A673 (cell line): Measurements from ENCODE around the gene SEC22C. TPM values are rescaled to one million over a fixed set of nuclear protein-coding genes. Genes with fewer than 3 reads are reported as not detected.
A peak's percentile ranks its signal among the peaks of the same experiment; 100 is the strongest.

Experiments
- BruUV-seq: library from RNA; stranded (reverse); fragments of 400-500 nt; replicated peaks from 2 replicates; lab custom pipeline; 2021; lab: Mats Ljungman, UMichigan
- CTCF ChIA-PET: fragments of 300-600 bp; sonication (Branson Sonifier 250); formaldehyde crosslinking; loops from one replicate; lab custom pipeline; 2022; ENCODE audit warnings: antibody characterized with exemption; lab: Charles Lee
- POLR2A ChIA-PET: fragments of 300-600 bp; sonication (Branson Sonifier 250); formaldehyde crosslinking; loops from one replicate; lab custom pipeline; 2022; ENCODE audit warnings: antibody characterized with exemption; ENCODE audit not compliant: low non-redundant PET; lab: Charles Lee
- DNase-seq: peaks from one replicate; pipeline ENCODE4 v3.0.0-alpha.2; 2015; ENCODE audit warnings: low spot score
- H3K27ac ChIP-seq: fragments of 200-600 bp; sonication (generic); 2 replicates; pipeline ENCODE4 v1.5.1; 2016; ENCODE audit warnings: mixed run types, low read depth, mild to moderate bottlenecking, mixed read lengths, antibody characterized with exemption, low read length; ENCODE audit not compliant: poor library complexity, severe bottlenecking
- H3K27me3 ChIP-seq: fragments of 200-600 bp; sonication (generic); replicated peaks from 2 replicates; pipeline ENCODE4 v1.6.1; 2017; ENCODE audit warnings: mixed run types, low read depth, mild to moderate bottlenecking, mixed read lengths, antibody characterized with exemption, low read length; ENCODE audit not compliant: insufficient read depth, poor library complexity
- H3K36me3 ChIP-seq: fragments of 200-600 bp; sonication (generic); 2 replicates; pipeline ENCODE4 v1.6.1; 2016; ENCODE audit warnings: mixed run types, mild to moderate bottlenecking, mixed read lengths, antibody characterized with exemption, low read length; ENCODE audit not compliant: insufficient read depth, poor library complexity, severe bottlenecking
- H3K4me1 ChIP-seq: fragments of 200-600 bp; sonication (generic); 2 replicates; pipeline ENCODE4 v1.6.1; 2017; ENCODE audit warnings: mixed run types, mild to moderate bottlenecking, mixed read lengths, antibody characterized with exemption, low read length; ENCODE audit not compliant: insufficient read depth, poor library complexity, severe bottlenecking
- H3K4me3 ChIP-seq: fragments of 200-600 bp; sonication (generic); 2 replicates; pipeline ENCODE4 v1.5.1; 2016; ENCODE audit warnings: low read depth, mixed run types, mild to moderate bottlenecking, mixed read lengths, low read length; ENCODE audit not compliant: poor library complexity, severe bottlenecking
- H3K9me3 ChIP-seq: fragments of 200-600 bp; sonication (generic); 2 replicates; pipeline ENCODE4 v1.6.1; 2016; ENCODE audit warnings: mixed run types, low read depth, mild to moderate bottlenecking, mixed read lengths, antibody characterized with exemption, low read length; ENCODE audit not compliant: poor library complexity, severe bottlenecking
- CTCF ChIP-seq: fragments of 300-800, 200-600 bp; sonication (generic); conservative IDR thresholded peaks from 2 replicates; pipeline ENCODE4 v1.5.1; 2017; ENCODE audit warnings: low read depth, mild to moderate bottlenecking, antibody characterized with exemption, low read length, moderate library complexity, mixed read lengths
- EZH2 ChIP-seq: fragments of 200-600 bp; sonication (generic); IDR thresholded peaks from 2 replicates; pipeline ENCODE4 v1.6.1; 2017; ENCODE audit warnings: borderline replicate concordance, low read depth, mild to moderate bottlenecking, mixed read lengths, antibody characterized with exemption, low read length; ENCODE audit not compliant: poor library complexity, severe bottlenecking
- intact Hi-C: fragments of 100-400 bp; cut with micrococcal nuclease; formaldehyde crosslinking; loops from one replicate; pipeline ENCODE4 v1.10.0; 2022; ENCODE audit not compliant: unreplicated experiment
- total RNA-seq: library from RNA; stranded (reverse); gene quantifications from 2 replicates; pipeline ENCODE4 v1.2.3, GENCODE V29; 2021

Gene SEC22C
- total RNA-seq, 1 experiment from 2014 or later: 28.9 TPM

GRCh38 chr3:42612217-42612616 lies 30.4 kb upstream of the SEC22C start:
- Histone ChIP-seq H3K27me3 (no peaks in the 10 kb centered on the region), H3K36me3 (no peaks in the 10 kb centered on the region), H3K9me3 (no peaks in the 10 kb centered on the region), H3K27ac (no peak overlapping the region), H3K4me1 (peaks cover 12% of the 10 kb centered on the region), H3K4me3 (no peak overlapping the region)
- TF ChIP-seq CTCF (no peak), EZH2 (no peak)
- ChIA-PET CTCF (no interaction called here), POLR2A (no interaction called here)
- no TSS peak for BruUV-seq
- intact Hi-C loops: no loop called here
- no peak for DNase-seq

GRCh38 chr3:42610976-42611375 lies 29.2 kb upstream of the SEC22C start:
- Histone ChIP-seq H3K4me1 (peaks cover 12% of the 10 kb centered on the region), H3K4me3 (no peak overlapping the region), H3K9me3 (no peaks in the 10 kb centered on the region), H3K27me3 (no peaks in the 10 kb centered on the region), H3K36me3 (no peaks in the 10 kb centered on the region), H3K27ac (no peak overlapping the region)
- intact Hi-C loops: no loop called here
- POLR2A ChIA-PET: no interaction called here
- TF ChIP-seq EZH2 (no peak), CTCF (no peak)
- CTCF ChIA-PET: no interaction called here
- no TSS peak for BruUV-seq
- no peak for DNase-seq

GRCh38 chr3:42608581-42608980 lies 26.8 kb upstream of the SEC22C start:
- Histone ChIP-seq H3K9me3 (no peaks in the 10 kb centered on the region), H3K27ac (no peak overlapping the region), H3K27me3 (no peaks in the 10 kb centered on the region), H3K4me3 (no peak overlapping the region), H3K36me3 (no peaks in the 10 kb centered on the region), H3K4me1 (peaks cover 12% of the 10 kb centered on the region)
- POLR2A ChIA-PET: no interaction called here
- BruUV-seq: no TSS peak
- DNase-seq: peak; percentile 49
- intact Hi-C loops: no loop called here
- TF ChIP-seq CTCF (no peak), EZH2 (no peak)
- CTCF ChIA-PET: no interaction called here
